Colonic mucosa (tissue), 4 donors: ENCODE data around the gene CD276. TPM values are rescaled to one million over a fixed set of nuclear protein-coding genes. Genes with fewer than 3 reads are reported as not detected.

ENCODE experiments used
- DNase-seq: peaks from one replicate; pipeline ENCODE4 v3.0.0-alpha.2; 2020
- H3K27ac ChIP-seq: fragments of 200-600 bp; one replicate; pipeline ENCODE4 v1.8.0; 2021
- H3K27me3 ChIP-seq: fragments of 200-600 bp; one replicate; pipeline ENCODE4 v1.8.0; 2021
- H3K36me3 ChIP-seq: fragments of 200-600 bp; one replicate; pipeline ENCODE4 v1.8.0; 2021
- H3K4me1 ChIP-seq: fragments of 200-600 bp; one replicate; pipeline ENCODE4 v1.8.0; 2021; ENCODE audit warnings: mild to moderate bottlenecking
- H3K4me3 ChIP-seq: fragments of 200-600 bp; one replicate; pipeline ENCODE4 v1.8.0; 2021
- H3K9ac ChIP-seq, 2 donors: one replicate each; pipeline ENCODE4 v1.7.0; 2013; ENCODE audit warnings: control low read depth in 2 of 2, low read depth in 2 of 2, low read length in 2 of 2
- H3K9me3 ChIP-seq: fragments of 200-600 bp; one replicate; pipeline ENCODE4 v1.8.0; 2021
- intact Hi-C: fragments of 100-400 bp; cut with DNase I; formaldehyde crosslinking; loops from one replicate; pipeline ENCODE4 v1.14.1; 2022
- total RNA-seq, 2 donors: library from RNA; stranded (reverse); fragmentation: NEBNext Ultra II Directional in 1 of 2; extraction: Animal tissue kit (Norgen Biotek cat#: 25700) in 1 of 2; gene quantifications; one replicate each; pipeline ENCODE4 v1.2.1, GENCODE V29; 2021
- TF ChIP-seq, protein P1 (sequence below): fragments of 200-600 bp; IDR thresholded peaks from one replicate; pipeline ENCODE4 v1.8.0; 2022; ENCODE audit warnings: antibody characterized with exemption, mild to moderate bottlenecking
- donor health status: healthy.
- donor health status: DM: no; HTN: no; CAD: no.
- donor health status: DM: no; HTN: no; CAD: no.

Gene CD276
- total RNA-seq, 2 donors from 2014 or later: 45.2 to 49.9 TPM

DNA sequence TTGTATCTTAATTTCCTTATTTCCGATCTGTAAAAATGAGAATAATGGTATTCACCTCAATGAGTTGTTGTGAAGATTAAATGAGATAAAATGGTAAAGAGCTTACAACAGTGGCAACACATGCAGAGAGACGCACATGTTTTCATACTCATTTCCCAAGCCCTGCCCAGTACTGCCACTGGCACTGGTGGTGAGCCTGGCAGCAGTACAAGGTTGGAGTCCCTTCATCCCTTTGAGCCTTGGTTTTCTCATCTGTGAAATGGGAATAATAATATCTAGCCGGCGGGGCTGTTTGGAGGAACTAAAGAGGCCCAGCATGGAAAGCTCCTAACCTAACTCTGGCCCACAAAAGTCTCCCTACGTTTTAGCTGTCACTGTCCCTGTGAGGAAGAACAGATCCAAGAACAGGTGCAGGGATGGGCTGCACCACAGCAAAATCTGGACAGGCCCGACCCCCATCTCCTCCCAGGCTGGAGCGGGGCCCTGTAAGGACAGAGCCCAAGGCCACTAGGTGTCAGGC lies 866 bp upstream of the CD276 start:
- TF ChIP-seq, protein P1, sequence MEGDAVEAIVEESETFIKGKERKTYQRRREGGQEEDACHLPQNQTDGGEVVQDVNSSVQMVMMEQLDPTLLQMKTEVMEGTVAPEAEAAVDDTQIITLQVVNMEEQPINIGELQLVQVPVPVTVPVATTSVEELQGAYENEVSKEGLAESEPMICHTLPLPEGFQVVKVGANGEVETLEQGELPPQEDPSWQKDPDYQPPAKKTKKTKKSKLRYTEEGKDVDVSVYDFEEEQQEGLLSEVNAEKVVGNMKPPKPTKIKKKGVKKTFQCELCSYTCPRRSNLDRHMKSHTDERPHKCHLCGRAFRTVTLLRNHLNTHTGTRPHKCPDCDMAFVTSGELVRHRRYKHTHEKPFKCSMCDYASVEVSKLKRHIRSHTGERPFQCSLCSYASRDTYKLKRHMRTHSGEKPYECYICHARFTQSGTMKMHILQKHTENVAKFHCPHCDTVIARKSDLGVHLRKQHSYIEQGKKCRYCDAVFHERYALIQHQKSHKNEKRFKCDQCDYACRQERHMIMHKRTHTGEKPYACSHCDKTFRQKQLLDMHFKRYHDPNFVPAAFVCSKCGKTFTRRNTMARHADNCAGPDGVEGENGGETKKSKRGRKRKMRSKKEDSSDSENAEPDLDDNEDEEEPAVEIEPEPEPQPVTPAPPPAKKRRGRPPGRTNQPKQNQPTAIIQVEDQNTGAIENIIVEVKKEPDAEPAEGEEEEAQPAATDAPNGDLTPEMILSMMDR: no peak
- no peak for DNase-seq
- peak overlapping the region; percentile 70 for H3K27ac ChIP-seq
- intact Hi-C loops: no loop called here
- no peaks in the 10 kb centered on the region for H3K9me3 ChIP-seq
- H3K4me1 ChIP-seq: no peaks in the 10 kb centered on the region
- H3K36me3 ChIP-seq: no peaks in the 10 kb centered on the region
- no peaks in the 10 kb centered on the region for H3K27me3 ChIP-seq
- peak overlapping the region; percentile 85 for H3K4me3 ChIP-seq
- peak overlapping the region in 1 of 2 donors; percentile 17 for H3K9ac ChIP-seq

DNA sequence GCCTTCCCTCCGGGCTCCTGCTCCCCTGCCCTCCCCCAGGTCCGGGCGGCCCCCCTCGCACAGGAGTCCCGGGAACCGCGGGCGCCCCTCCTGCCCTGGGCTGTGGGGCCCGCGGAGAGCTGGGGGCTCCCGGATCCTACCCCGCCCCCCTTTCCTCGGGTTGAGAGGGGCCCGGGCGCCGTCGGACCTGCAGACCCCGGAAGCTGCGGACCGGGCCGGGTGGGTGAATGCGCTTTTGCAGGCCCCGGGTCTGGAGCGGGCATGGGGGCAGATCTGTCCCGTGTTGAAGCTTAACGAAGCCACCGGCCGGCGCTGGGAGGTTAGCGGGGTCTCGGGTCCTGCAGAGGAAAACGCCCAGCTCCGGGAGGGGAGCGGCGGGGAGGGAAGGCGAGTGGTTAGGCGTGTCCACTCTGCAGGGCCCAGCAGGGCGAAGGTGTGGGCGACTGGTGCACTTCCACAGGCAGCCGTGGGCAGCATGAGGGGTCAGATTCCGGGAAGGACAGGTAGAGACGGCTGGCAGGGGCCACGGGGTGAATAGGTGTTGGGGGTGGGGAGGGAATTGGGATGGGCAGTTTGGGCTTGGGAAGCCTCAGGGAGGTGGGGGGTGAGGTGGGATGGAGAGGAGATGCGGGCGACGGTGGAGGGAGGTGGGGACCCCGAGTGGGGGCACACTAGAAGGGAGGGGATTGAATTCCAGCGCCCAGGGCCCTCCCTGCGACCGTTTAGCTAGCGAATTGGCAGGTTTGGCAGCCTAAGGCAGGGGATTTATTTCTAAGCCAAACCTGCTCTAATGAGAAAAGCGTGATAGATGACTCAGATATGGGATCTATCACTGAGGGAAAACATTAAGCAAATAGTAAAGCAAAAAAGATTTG lies 635 bp downstream of the CD276 start:
- Histone ChIP-seq H3K9me3 (no peaks in the 10 kb centered on the region), H3K27ac (peak overlapping the region; percentile 70), H3K36me3 (no peaks in the 10 kb centered on the region), H3K9ac (peak overlapping the region; percentile 69 to 73), H3K4me3 (peak overlapping the region; percentile 85), H3K4me1 (no peaks in the 10 kb centered on the region), H3K27me3 (no peaks in the 10 kb centered on the region)
- DNase-seq: peak; percentile 37
- intact Hi-C loops: no loop called here
- TF ChIP-seq, protein P1: no peak

DNA sequence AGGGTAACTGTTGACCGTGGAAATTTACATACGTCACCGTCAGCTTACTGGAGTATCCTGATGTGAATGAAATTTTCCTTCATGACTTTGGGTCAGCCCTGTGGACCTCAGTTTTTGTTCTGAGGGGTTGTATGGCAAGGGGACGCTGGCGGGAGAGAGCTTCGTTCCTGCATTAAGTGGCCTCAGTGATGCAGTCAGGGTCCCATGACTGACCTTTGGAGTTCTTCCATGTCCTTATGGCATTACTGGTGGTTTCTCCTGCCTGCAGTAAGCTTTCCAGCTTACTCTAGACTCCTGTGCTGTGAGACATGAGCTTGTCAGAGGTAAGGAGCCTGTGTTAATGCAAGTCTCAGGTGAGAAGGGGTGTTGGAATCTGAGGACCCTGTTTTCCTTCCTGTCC lies 1.8 kb downstream of the CD276 start:
- no peak overlapping the region for H3K4me3 ChIP-seq
- no peaks in the 10 kb centered on the region for H3K9me3 ChIP-seq
- no peak overlapping the region for H3K27ac ChIP-seq
- no peaks in the 10 kb centered on the region for H3K4me1 ChIP-seq
- DNase-seq: no peak
- intact Hi-C loops: no loop called here
- TF ChIP-seq, protein P1: no peak
- H3K27me3 ChIP-seq: no peaks in the 10 kb centered on the region
- no peaks in the 10 kb centered on the region for H3K36me3 ChIP-seq
- no peak overlapping the region for H3K9ac ChIP-seq

DNA sequence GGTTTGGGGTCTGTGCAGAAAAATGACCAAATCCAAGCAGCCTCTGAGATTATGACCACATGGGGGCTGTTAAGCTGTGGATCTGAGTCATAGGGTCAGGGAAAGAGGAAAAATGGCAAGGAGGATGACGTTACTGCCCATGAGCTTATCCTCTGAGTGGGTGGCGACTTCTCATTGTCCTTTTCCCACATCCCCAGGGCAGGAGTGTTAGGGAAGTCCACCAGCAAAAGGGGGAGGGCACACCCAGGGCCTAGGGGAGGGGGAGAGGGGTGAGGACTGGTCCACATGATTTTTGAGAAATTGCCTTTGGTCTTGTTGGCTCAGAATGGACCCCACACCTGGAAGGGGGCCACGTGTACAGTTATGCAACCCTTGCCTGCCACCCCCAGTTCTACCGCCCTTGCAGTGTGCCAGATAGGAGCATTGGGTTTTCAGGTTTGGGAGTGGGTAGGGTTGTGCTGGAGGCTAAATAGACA lies 2.6 kb downstream of the CD276 start:
- no peak overlapping the region for H3K4me3 ChIP-seq
- TF ChIP-seq, protein P1: no peak
- H3K4me1 ChIP-seq: no peaks in the 10 kb centered on the region
- no peak overlapping the region for H3K9ac ChIP-seq
- no peaks in the 10 kb centered on the region for H3K27me3 ChIP-seq
- no peaks in the 10 kb centered on the region for H3K36me3 ChIP-seq
- DNase-seq: no peak
- H3K9me3 ChIP-seq: no peaks in the 10 kb centered on the region
- no peak overlapping the region for H3K27ac ChIP-seq
- intact Hi-C loops: no loop called here

DNA sequence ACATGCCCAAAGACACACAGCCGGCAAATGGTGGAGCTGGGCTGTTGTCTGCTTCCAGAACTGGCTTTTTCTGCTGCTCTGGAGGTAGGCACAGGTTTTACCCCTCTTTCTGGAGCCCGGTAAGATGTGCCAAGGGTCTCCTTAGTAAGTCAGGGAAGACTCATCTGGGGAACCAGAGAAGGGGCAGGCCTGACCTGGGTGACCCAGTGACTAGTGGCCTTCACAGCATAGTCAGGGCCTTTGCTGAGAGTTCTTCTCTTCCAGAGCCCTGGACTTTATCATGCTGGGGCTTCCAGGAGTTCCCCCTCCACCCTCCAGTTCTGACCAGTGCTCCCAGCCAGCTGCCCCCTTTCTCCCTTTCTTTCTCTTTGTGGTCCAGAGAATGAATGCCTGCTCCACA lies 3.2 kb downstream of the CD276 start:
- Histone ChIP-seq H3K9ac (no peak overlapping the region), H3K4me3 (no peak overlapping the region), H3K27ac (no peak overlapping the region), H3K9me3 (no peaks in the 10 kb centered on the region), H3K36me3 (no peaks in the 10 kb centered on the region), H3K4me1 (no peaks in the 10 kb centered on the region), H3K27me3 (no peaks in the 10 kb centered on the region)
- TF ChIP-seq, protein P1: no peak
- intact Hi-C loops: no loop called here
- no peak for DNase-seq
